Right lobe of liver (tissue), 6 donors: Measurements from ENCODE around the gene SPTLC2. TPM values are rescaled to one million over a fixed set of nuclear protein-coding genes. Genes with fewer than 3 reads are reported as not detected.

Experiments used
- ATAC-seq, 4 donors: fragments of 200-7000 bp; cut with Tn5 transposase; one replicate each; pipeline ENCODE4 v1.9.1; 2020; ENCODE audit warnings: mild to moderate bottlenecking in 4 of 4, moderate library complexity in 4 of 4
- DNase-seq, 3 donors: peaks; one replicate each; pipeline ENCODE4 v3.0.0-alpha.2; 2020
- H3K27ac ChIP-seq, 3 donors: fragments of 200-600 bp; one replicate each; pipeline ENCODE4 v1.8.0; 2022
- H3K27me3 ChIP-seq, 2 donors: fragments of 200-600 bp; one replicate each; pipeline ENCODE4 v1.8.0; 2022
- H3K36me3 ChIP-seq, 4 donors: fragments of 200-600 bp; sonication (generic) in 1 of 4; one replicate each; pipeline versions ENCODE4 v1.5.1 to v1.8.0; 2017 to 2022; ENCODE audit warnings: control low read depth in 1 of 4
- H3K4me1 ChIP-seq, 4 donors: fragments of 200-600 bp; sonication (generic) in 1 of 4; one replicate each; pipeline versions ENCODE4 v1.5.1 to v1.8.0; 2017 to 2022; ENCODE audit warnings: control low read depth in 1 of 4
- H3K4me3 ChIP-seq, 3 donors: fragments of 200-600 bp; one replicate each; pipeline ENCODE4 v1.8.0; 2022
- H3K9me3 ChIP-seq, 4 donors: fragments of 200-600 bp; sonication (generic) in 1 of 4; one replicate each; pipeline versions ENCODE4 v1.5.1 to v1.8.0; 2017 to 2022; ENCODE audit warnings: control low read depth in 1 of 4
- POLR2A ChIP-seq: fragments of 450-650 bp; IDR thresholded peaks from one replicate; pipeline ENCODE4 v1.6.1; 2017; ENCODE audit warnings: antibody characterized with exemption, mild to moderate bottlenecking
- WGBS: methylation state at CpG from one replicate; pipeline ENCODE4 v1.1.6; 2018; ENCODE audit warnings: low coverage, low lambda C conversion rate; ENCODE audit not compliant: insufficient coverage; ENCODE audit errors: missing lambda C conversion rate; 5-methylcytosine and 5-hydroxymethylcytosine counted together
- intact Hi-C, 2 donors: fragments of 100-400 bp; cut with DNase I; formaldehyde crosslinking; loops; one replicate each; pipeline versions ENCODE4 v1.11.2 to v1.14.1; 2022
- total RNA-seq, 6 experiments: library from RNA; depleted of rRNA in 2 of 6; stranded (reverse); fragments of >200 nt in 2 of 6; fragmentation: NEBNext Ultra II Directional in 3 of 6; extraction: Animal tissue kit (Norgen Biotek cat#: 25700) in 3 of 6; gene quantifications; one replicate each; pipeline versions ENCODE4 v1.1.0 to v1.2.4, GENCODE V29; 2016 to 2023
- TF ChIP-seq, protein P1 (sequence below), 4 donors: fragments of 200-600 bp in 3 of 4; fragments of 450-650 bp in 1 of 4; IDR thresholded peaks; one replicate each; pipeline versions ENCODE4 v1.5.1 to v1.8.0; 2016 to 2022; ENCODE audit warnings: antibody characterized with exemption in 4 of 4, mild to moderate bottlenecking in 2 of 4
- donor health status: DM: no; HTN: yes; CAD: no.
- donor health status: DM: no; HTN: no; CAD: no.
- donor health status: DM: no; HTN: no; CAD: no.
- donor health status: DM: no; HTN: yes; CAD: no.
- donor health status: DM: no; HTN: yes; CAD: no.

Gene SPTLC2
- total RNA-seq, 6 experiments from 2014 or later, result 5.9 to 16.4 (median 10.7) TPM

DNA sequence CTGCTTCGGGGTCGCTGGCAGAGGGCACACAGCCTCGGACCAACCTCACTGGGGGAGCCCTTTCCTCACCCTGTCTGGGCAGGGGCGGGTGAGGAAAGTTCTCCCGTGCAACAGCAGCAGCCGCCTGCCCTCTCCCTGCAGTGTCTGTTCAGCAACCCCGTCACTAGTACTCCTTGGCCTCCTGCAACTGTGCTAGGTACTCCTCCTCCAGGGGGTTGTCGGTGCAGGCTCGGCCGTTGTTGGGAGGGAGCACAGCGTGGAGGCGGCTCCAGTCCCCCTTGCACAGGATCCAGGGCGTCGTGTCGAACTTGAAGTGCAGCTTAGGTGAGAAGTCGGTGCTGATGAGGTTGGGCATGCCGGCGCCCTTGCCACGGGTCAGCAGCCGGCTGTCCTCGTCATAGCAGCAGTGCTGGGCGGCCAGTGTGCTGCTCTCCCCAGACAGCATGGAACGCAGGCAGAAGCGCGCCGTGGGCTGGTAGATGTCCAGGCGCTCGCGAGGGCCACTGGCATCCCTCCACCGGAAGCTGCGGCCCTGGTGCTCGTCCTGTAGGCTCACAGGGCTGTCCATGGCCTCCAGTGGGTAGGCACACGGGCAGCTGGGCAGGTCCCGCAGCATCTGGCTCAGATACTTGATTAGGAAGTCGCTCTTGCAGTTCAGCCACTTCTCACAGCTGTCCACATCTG, 140.9 kb downstream of the SPTLC2 start:
- H3K4me3 ChIP-seq, result no peak overlapping the region
- ATAC-seq, result no peak
- H3K36me3 ChIP-seq, result no peaks in the 10 kb centered on the region
- intact Hi-C loops, result no loop called here
- H3K4me1 ChIP-seq, result no peaks in the 10 kb centered on the region
- H3K27me3 ChIP-seq, result no peaks in the 10 kb centered on the region
- no peak overlapping the region for H3K27ac ChIP-seq
- no peak for TF ChIP-seq POLR2A
- TF ChIP-seq, protein P1, sequence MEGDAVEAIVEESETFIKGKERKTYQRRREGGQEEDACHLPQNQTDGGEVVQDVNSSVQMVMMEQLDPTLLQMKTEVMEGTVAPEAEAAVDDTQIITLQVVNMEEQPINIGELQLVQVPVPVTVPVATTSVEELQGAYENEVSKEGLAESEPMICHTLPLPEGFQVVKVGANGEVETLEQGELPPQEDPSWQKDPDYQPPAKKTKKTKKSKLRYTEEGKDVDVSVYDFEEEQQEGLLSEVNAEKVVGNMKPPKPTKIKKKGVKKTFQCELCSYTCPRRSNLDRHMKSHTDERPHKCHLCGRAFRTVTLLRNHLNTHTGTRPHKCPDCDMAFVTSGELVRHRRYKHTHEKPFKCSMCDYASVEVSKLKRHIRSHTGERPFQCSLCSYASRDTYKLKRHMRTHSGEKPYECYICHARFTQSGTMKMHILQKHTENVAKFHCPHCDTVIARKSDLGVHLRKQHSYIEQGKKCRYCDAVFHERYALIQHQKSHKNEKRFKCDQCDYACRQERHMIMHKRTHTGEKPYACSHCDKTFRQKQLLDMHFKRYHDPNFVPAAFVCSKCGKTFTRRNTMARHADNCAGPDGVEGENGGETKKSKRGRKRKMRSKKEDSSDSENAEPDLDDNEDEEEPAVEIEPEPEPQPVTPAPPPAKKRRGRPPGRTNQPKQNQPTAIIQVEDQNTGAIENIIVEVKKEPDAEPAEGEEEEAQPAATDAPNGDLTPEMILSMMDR (IDR thresholded peaks at IDR 0.05), result no peak
- DNase-seq, result no peak
- WGBS, result 95% methylated on average over 12 of the region's 35 CpGs
- H3K9me3 ChIP-seq, result no peaks in the 10 kb centered on the region

- DNase-seq, result no peak
- intact Hi-C loops, result no loop called here
These were observed 141.8 kb downstream of the SPTLC2 start for GRCh38 chr14:77474479-77475177.

GRCh38 chr14:77473921-77474320, 142.5 kb downstream of the SPTLC2 start:
- peaks cover 0 to 8% (median 4%) of the 10 kb centered on the region in 4 donors for H3K36me3 ChIP-seq
- no peaks in the 10 kb centered on the region for H3K27me3 ChIP-seq
- no peaks in the 10 kb centered on the region for H3K9me3 ChIP-seq
- WGBS, result 53% methylated on average over 5 of the region's 5 CpGs
- no peak overlapping the region for H3K27ac ChIP-seq
- DNase-seq (no peak), ATAC-seq (no peak)
- no peak overlapping the region for H3K4me3 ChIP-seq
- no peaks in the 10 kb centered on the region for H3K4me1 ChIP-seq
- intact Hi-C loops, result no loop called here
- TF ChIP-seq POLR2A, result no peak
- TF ChIP-seq, protein P1 (IDR thresholded peaks at IDR 0.05), result no peak

More at GRCh38 chr14:77474479-77475177, 141.8 kb downstream of the SPTLC2 start:
- Histone ChIP-seq H3K27me3 (no peaks in the 10 kb centered on the region), H3K4me1 (no peaks in the 10 kb centered on the region), H3K9me3 (no peaks in the 10 kb centered on the region), H3K27ac (no peak overlapping the region), H3K4me3 (no peak overlapping the region), H3K36me3 (peaks cover 0 to 1% (median 0%) of the 10 kb centered on the region in 4 donors)
- no peak for ATAC-seq
- no peak for TF ChIP-seq POLR2A
- TF ChIP-seq, protein P1 (IDR thresholded peaks at IDR 0.05), result no peak
- 30% methylated on average over 2 of the region's 9 CpGs for WGBS

GRCh38 chr14:77470224-77470870, 146.1 kb downstream of the SPTLC2 start:
- Histone ChIP-seq H3K36me3 (peaks cover 4 to 43% (median 24%) of the 10 kb centered on the region in 4 donors), H3K4me3 (no peak overlapping the region), H3K27ac (no peak overlapping the region), H3K27me3 (no peaks in the 10 kb centered on the region), H3K9me3 (no peaks in the 10 kb centered on the region), H3K4me1 (no peaks in the 10 kb centered on the region)
- TF ChIP-seq POLR2A, result no peak
- TF ChIP-seq, protein P1 (IDR thresholded peaks at IDR 0.05), result no peak
- 88% methylated on average over 2 of the region's 5 CpGs for WGBS
- ATAC-seq (no peak), DNase-seq (no peak)
- intact Hi-C loops, result no loop called here
